ENCODE results near the gene ZNF678. TPM values are rescaled to one million over a fixed set of nuclear protein-coding genes. Genes with fewer than 3 reads are reported as not detected.

Gene ZNF678
- total RNA-seq, 4 donors from 2014 or later = 1.2 to 6.8 (median 2.5) TPM

GRCh38 chr1:227621211-227621610 lies 57.9 kb downstream of the ZNF678 start:
- intact Hi-C loops (cut with DNase I; ENCODE audit: low total_unique reads) = no loop called here
- no peak overlapping the region for H3K4me3 ChIP-seq (ENCODE audit: low read depth, poor library complexity, severe bottlenecking)
- 90 to 95% methylated on average over 1 of the region's 1 CpG for WGBS, 2 donors
- TF ChIP-seq CTCF (IDR thresholded peaks at IDR 0.05) (no peak), POLR2A (IDR thresholded peaks at IDR 0.05) (no peak)
- no peak for DNase-seq (ENCODE audit: low spot score in 2 of 2)

GRCh38 chr1:227622739-227623475 lies 59.6 kb downstream of the ZNF678 start:
- H3K4me3 ChIP-seq (ENCODE audit: low read depth, poor library complexity, severe bottlenecking) = no peak overlapping the region
- TF ChIP-seq POLR2A (IDR thresholded peaks at IDR 0.05) (no peak), CTCF (IDR thresholded peaks at IDR 0.05) (no peak)
- DNase-seq (ENCODE audit: low spot score in 2 of 2) = no peak
- intact Hi-C loops (cut with DNase I; ENCODE audit: low total_unique reads) = no loop called here
- 88 to 89% methylated on average over 1 of the region's 1 CpG for WGBS, 2 donors

- TF ChIP-seq POLR2A (IDR thresholded peaks at IDR 0.05) = no peak
- no peak for TF ChIP-seq CTCF (IDR thresholded peaks at IDR 0.05)
- 94 to 95% methylated on average over 13 of the region's 13 CpGs for WGBS, 2 donors
- no peak overlapping the region for H3K4me3 ChIP-seq (ENCODE audit: low read depth, poor library complexity, severe bottlenecking)
- no peak for DNase-seq (ENCODE audit: low spot score in 2 of 2)
- intact Hi-C loops (cut with DNase I; ENCODE audit: low total_unique reads) = no loop called here
Measured at GRCh38 chr1:227632325-227632724, 69.0 kb downstream of the ZNF678 start.

- TF ChIP-seq CTCF (IDR thresholded peaks at IDR 0.05) = no peak
- TF ChIP-seq POLR2A (IDR thresholded peaks at IDR 0.05) = no peak
- intact Hi-C loops (cut with DNase I; ENCODE audit: low total_unique reads) = no loop called here
- H3K4me3 ChIP-seq (ENCODE audit: low read depth, poor library complexity, severe bottlenecking) = no peak overlapping the region
- 96 to 97% methylated on average over 9 of the region's 9 CpGs for WGBS, 2 donors
- no peak for DNase-seq (ENCODE audit: low spot score in 2 of 2)
Measured at GRCh38 chr1:227635596-227635995, 72.2 kb downstream of the ZNF678 start.

GRCh38 chr1:227654431-227654830 lies 91.1 kb downstream of the ZNF678 start:
- WGBS, 2 donors = 93 to 97% methylated on average over 2 of the region's 2 CpGs
- no peak overlapping the region for H3K4me3 ChIP-seq (ENCODE audit: low read depth, poor library complexity, severe bottlenecking)
- no peak for DNase-seq (ENCODE audit: low spot score in 2 of 2)
- TF ChIP-seq CTCF (IDR thresholded peaks at IDR 0.05) = no peak
- TF ChIP-seq POLR2A (IDR thresholded peaks at IDR 0.05) = no peak
- intact Hi-C loops (cut with DNase I; ENCODE audit: low total_unique reads) = no loop called here
